ENCODE data around the gene GRAMD2B. TPM values are rescaled to one million over a fixed set of nuclear protein-coding genes. Genes with fewer than 3 reads are reported as not detected.
A peak's percentile ranks its signal among the peaks of the same experiment; 100 is the strongest.
"Not testable (repeated sequence)": the region's sequence is repeated elsewhere in the genome, so short reads cannot be mapped to it uniquely, and the experiment has no call there.

The GRAMD2B gene
- total RNA-seq, 1 donor from 2014 or later, result 7.1 TPM

- peaks cover 1% of the 10 kb centered on the region for H3K4me1 Mint-ChIP-seq
- no peaks in the 10 kb centered on the region for H3K36me3 Mint-ChIP-seq (ENCODE audit: low read depth)
- H3K27ac Mint-ChIP-seq (ENCODE audit: unreplicated experiment), result no peak overlapping the region
- no peaks in the 10 kb centered on the region for H3K27me3 Mint-ChIP-seq (ENCODE audit: low read depth)
- H3K4me3 Mint-ChIP-seq, result no peak overlapping the region
- no peak for DNase-seq (ENCODE audit: low read depth, low spot score)
- H3K9me3 Mint-ChIP-seq, result peaks cover 2% of the 10 kb centered on the region
- no peak for TF ChIP-seq CTCF (conservative IDR thresholded peaks at IDR 0.05)
Measured at GRCh38 chr5:126390051-126390450, 33.2 kb upstream of the GRAMD2B start.

- no peaks in the 10 kb centered on the region for H3K27me3 Mint-ChIP-seq (ENCODE audit: low read depth)
- no peak for TF ChIP-seq CTCF (conservative IDR thresholded peaks at IDR 0.05)
- no peak for DNase-seq (ENCODE audit: low read depth, low spot score)
- H3K4me1 Mint-ChIP-seq, result peaks cover 11% of the 10 kb centered on the region
- no peaks in the 10 kb centered on the region for H3K36me3 Mint-ChIP-seq (ENCODE audit: low read depth)
- peaks cover 2% of the 10 kb centered on the region for H3K9me3 Mint-ChIP-seq
- H3K4me3 Mint-ChIP-seq, result no peak overlapping the region
- H3K27ac Mint-ChIP-seq (ENCODE audit: unreplicated experiment), result no peak overlapping the region
Measured at GRCh38 chr5:126391386-126391785, 31.8 kb upstream of the GRAMD2B start.

GRCh38 chr5:126394211-126394788 lies 28.9 kb upstream of the GRAMD2B start:
- DNase-seq (ENCODE audit: low read depth, low spot score), result no peak
- Mint-ChIP-seq H3K27me3 (ENCODE audit: low read depth) (no peaks in the 10 kb centered on the region), H3K36me3 (ENCODE audit: low read depth) (no peaks in the 10 kb centered on the region), H3K27ac (ENCODE audit: unreplicated experiment) (no peak overlapping the region), H3K9me3 (peaks cover 10% of the 10 kb centered on the region), H3K4me1 (peaks cover 11% of the 10 kb centered on the region), H3K4me3 (no peak overlapping the region)
- TF ChIP-seq CTCF (conservative IDR thresholded peaks at IDR 0.05), result no peak

GRCh38 chr5:126395198-126395597 lies 28.0 kb upstream of the GRAMD2B start:
- H3K4me3 Mint-ChIP-seq, result no peak overlapping the region
- DNase-seq (ENCODE audit: low read depth, low spot score), result no peak
- no peaks in the 10 kb centered on the region for H3K27me3 Mint-ChIP-seq (ENCODE audit: low read depth)
- H3K36me3 Mint-ChIP-seq (ENCODE audit: low read depth), result no peaks in the 10 kb centered on the region
- peaks cover 17% of the 10 kb centered on the region for H3K9me3 Mint-ChIP-seq
- peaks cover 11% of the 10 kb centered on the region for H3K4me1 Mint-ChIP-seq
- peak overlapping the region; percentile 5 for H3K27ac Mint-ChIP-seq (ENCODE audit: unreplicated experiment)
- TF ChIP-seq CTCF (conservative IDR thresholded peaks at IDR 0.05), result no peak

- H3K9me3 Mint-ChIP-seq, result peaks cover 18% of the 10 kb centered on the region
- H3K27me3 Mint-ChIP-seq (ENCODE audit: low read depth), result no peaks in the 10 kb centered on the region
- no peak overlapping the region for H3K4me3 Mint-ChIP-seq
- H3K4me1 Mint-ChIP-seq, result peaks cover 11% of the 10 kb centered on the region
- DNase-seq (ENCODE audit: low read depth, low spot score), result no peak
- TF ChIP-seq CTCF (conservative IDR thresholded peaks at IDR 0.05), result no peak
- peaks cover 3% of the 10 kb centered on the region for H3K36me3 Mint-ChIP-seq (ENCODE audit: low read depth)
- H3K27ac Mint-ChIP-seq (ENCODE audit: unreplicated experiment), result no peak overlapping the region
Measured at GRCh38 chr5:126395605-126396004, 27.6 kb upstream of the GRAMD2B start.

GRCh38 chr5:126396721-126397120 lies 26.5 kb upstream of the GRAMD2B start:
- H3K4me3 Mint-ChIP-seq; DNase-seq (ENCODE audit: low read depth, low spot score); H3K27ac Mint-ChIP-seq (ENCODE audit: unreplicated experiment); H3K27me3 Mint-ChIP-seq (ENCODE audit: low read depth); H3K36me3 Mint-ChIP-seq (ENCODE audit: low read depth): not testable (repeated sequence)
- H3K4me1 Mint-ChIP-seq, result peaks cover 11% of the 10 kb centered on the region
- peaks cover 18% of the 10 kb centered on the region for H3K9me3 Mint-ChIP-seq

All from neural crest cell (in vitro differentiated cells).